Right renal cortex interstitium (tissue), 3 donors: ENCODE measurements around the gene TMPRSS13. TPM values are rescaled to one million over a fixed set of nuclear protein-coding genes. Genes with fewer than 3 reads are reported as not detected.
"Not testable (repeated sequence)": the region's sequence is repeated elsewhere in the genome, so short reads cannot be mapped to it uniquely, and the experiment has no call there.

Source experiments
- DNase-seq, 3 donors: peaks; one replicate each; pipeline ENCODE4 v3.0.0-alpha.2; 2013; ENCODE audit warnings: low read depth in 3 of 3, low spot score in 2 of 3
- polyA plus RNA-seq, 3 donors: library from polyadenylated mRNA; unstranded; fragments of 120-200 nt; gene quantifications; one replicate each; pipeline ENCODE4 v1.2.1, GENCODE V29; 2013; ENCODE audit not compliant: insufficient read length in 3 of 3

TMPRSS13 gene
- polyA plus RNA-seq, 3 donors = 0.36 to 0.60 (median 0.48) TPM

GRCh38 chr11:117875382-117876058 lies 53.7 kb downstream of the TMPRSS13 start:
- DNase-seq = no peak

GRCh38 chr11:117874910-117875381 lies 54.3 kb downstream of the TMPRSS13 start:
- no peak for DNase-seq

- no peak for DNase-seq
Measured at GRCh38 chr11:117874253-117874909, 54.8 kb downstream of the TMPRSS13 start.

- DNase-seq = no peak
Measured at GRCh38 chr11:117873828-117874125, 55.4 kb downstream of the TMPRSS13 start.

- DNase-seq = no peak
Measured at GRCh38 chr11:117872975-117873827, 56.0 kb downstream of the TMPRSS13 start.

GRCh38 chr11:117872420-117872961 lies 56.7 kb downstream of the TMPRSS13 start:
- no peak for DNase-seq

GRCh38 chr11:117871784-117872183 lies 57.4 kb downstream of the TMPRSS13 start:
- DNase-seq = no peak

GRCh38 chr11:117871160-117871559 lies 58.0 kb downstream of the TMPRSS13 start:
- DNase-seq = no peak

GRCh38 chr11:117870103-117870952 lies 58.9 kb downstream of the TMPRSS13 start:
- DNase-seq = no peak

- DNase-seq = no peak
Measured at GRCh38 chr11:117869604-117870003, 59.6 kb downstream of the TMPRSS13 start.

- DNase-seq = no peak
Measured at GRCh38 chr11:117868815-117869561, 60.2 kb downstream of the TMPRSS13 start.

- no peak for DNase-seq
Measured at GRCh38 chr11:117868088-117868487, 61.1 kb downstream of the TMPRSS13 start.

GRCh38 chr11:117866526-117866925 lies 62.7 kb downstream of the TMPRSS13 start:
- no peak for DNase-seq

GRCh38 chr11:117865546-117865945 lies 63.7 kb downstream of the TMPRSS13 start:
- not testable (repeated sequence) for DNase-seq

GRCh38 chr11:117863383-117863782 lies 65.8 kb downstream of the TMPRSS13 start:
- no peak for DNase-seq

- no peak for DNase-seq
Measured at GRCh38 chr11:117862753-117863152, 66.4 kb downstream of the TMPRSS13 start.

GRCh38 chr11:117862019-117862725 lies 67.0 kb downstream of the TMPRSS13 start:
- DNase-seq = no peak

GRCh38 chr11:117861151-117862018 lies 67.8 kb downstream of the TMPRSS13 start:
- DNase-seq = no peak
